Spleen (tissue), 7 donors: ENCODE measurements around the gene ADAD2.
A peak's percentile ranks its signal among the peaks of the same experiment; 100 is the strongest.

Experiments
- POLR2AphosphoS5 ChIP-seq, 3 donors: sonication (generic); formaldehyde crosslinking; IDR thresholded peaks; one replicate each; pipeline ENCODE4 v1.5.1; 2017; ENCODE audit warnings: antibody characterized with exemption in 3 of 3
- TF ChIP-seq, protein P1 (sequence below), 11 experiments: fragments of 200-600 bp in 7 of 11; fragments of 450-650 bp in 4 of 11; sonication (generic) in 4 of 11; IDR thresholded peaks in 8 of 11; conservative IDR thresholded peaks in 3 of 11; 1 replicate in 7 of 11; 2 replicates in 4 of 11; pipeline versions ENCODE4 v1.4.0 to v1.8.0; 2016 to 2021; ENCODE audit warnings: antibody characterized with exemption in 11 of 11, inconsistent platforms in 4 of 11, mild to moderate bottlenecking in 1 of 11
- donor health status: DM: no; HTN: no; CAD: no; lungs with moderate emphysema.
- donor health status: DM: no; HTN: no; CAD: no.
- donor health status: DM: no; HTN: no; CAD: no.

DNA sequence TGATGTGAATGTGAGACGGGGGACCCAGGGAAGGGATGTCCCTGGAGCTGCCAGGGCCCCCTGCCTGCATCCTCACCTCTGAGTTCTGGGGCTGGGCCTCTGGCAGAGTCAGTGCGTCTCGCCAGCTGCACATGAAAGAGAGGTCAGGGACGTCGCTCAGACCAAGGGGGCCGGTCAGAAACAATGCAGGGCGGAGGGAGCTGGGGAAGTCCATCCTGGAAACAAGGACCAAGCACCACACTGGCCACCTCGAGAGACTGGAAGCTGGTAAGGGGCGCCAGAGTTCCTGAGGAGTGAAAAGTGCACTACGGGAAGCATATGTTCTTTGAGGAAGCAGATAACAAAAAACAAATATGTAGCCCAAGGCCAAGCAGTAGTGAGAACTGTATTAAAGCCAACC is 6.2 kb upstream of the ADAD2 start:
- TF ChIP-seq, protein P1, sequence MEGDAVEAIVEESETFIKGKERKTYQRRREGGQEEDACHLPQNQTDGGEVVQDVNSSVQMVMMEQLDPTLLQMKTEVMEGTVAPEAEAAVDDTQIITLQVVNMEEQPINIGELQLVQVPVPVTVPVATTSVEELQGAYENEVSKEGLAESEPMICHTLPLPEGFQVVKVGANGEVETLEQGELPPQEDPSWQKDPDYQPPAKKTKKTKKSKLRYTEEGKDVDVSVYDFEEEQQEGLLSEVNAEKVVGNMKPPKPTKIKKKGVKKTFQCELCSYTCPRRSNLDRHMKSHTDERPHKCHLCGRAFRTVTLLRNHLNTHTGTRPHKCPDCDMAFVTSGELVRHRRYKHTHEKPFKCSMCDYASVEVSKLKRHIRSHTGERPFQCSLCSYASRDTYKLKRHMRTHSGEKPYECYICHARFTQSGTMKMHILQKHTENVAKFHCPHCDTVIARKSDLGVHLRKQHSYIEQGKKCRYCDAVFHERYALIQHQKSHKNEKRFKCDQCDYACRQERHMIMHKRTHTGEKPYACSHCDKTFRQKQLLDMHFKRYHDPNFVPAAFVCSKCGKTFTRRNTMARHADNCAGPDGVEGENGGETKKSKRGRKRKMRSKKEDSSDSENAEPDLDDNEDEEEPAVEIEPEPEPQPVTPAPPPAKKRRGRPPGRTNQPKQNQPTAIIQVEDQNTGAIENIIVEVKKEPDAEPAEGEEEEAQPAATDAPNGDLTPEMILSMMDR (IDR thresholded peaks at IDR 0.05 in 8 of 11, conservative IDR thresholded peaks at IDR 0.05 in 3 of 11): no peak
- peak; percentile 62 to 86 (median 82) for TF ChIP-seq POLR2AphosphoS5 (IDR thresholded peaks at IDR 0.05)
